K562 (cell line): ENCODE results near the gene TENM3. TPM values are rescaled to one million over a fixed set of nuclear protein-coding genes. Genes with fewer than 3 reads are reported as not detected.

ENCODE experiments used
- ATAC-seq: fragments of 200-7000 bp; cut with Tn5 transposase; 3 replicates; pipeline ENCODE4 v1.9.1; 2020; ENCODE audit warnings: moderate library complexity
- BruUV-seq: library from RNA; stranded (reverse); fragments of 400-500 nt; replicated peaks from 2 replicates; lab custom pipeline; 2021; lab: Mats Ljungman, UMichigan
- CTCF ChIA-PET: fragments of 300-600 bp; formaldehyde crosslinking; extraction: SDS; loops from one replicate; lab custom pipeline; 2021; ENCODE audit warnings: low intra/inter-chr PET ratio; lab: Yijun Ruan, JAX
- POLR2A ChIA-PET: fragments of 300-600, 350-650 bp; sonication (Branson Sonifier 250); formaldehyde crosslinking; extraction: SDS; loops from one replicate; lab custom pipeline; 2021; ENCODE audit warnings: antibody characterized with exemption, inconsistent platforms; lab: Yijun Ruan, JAX
- DNase-seq, 4 experiments: peaks; one replicate each; pipeline versions ENCODE4 v3.0.0 to v3.0.0-alpha.2; 2011 to 2018; ENCODE audit warnings: low spot score in 3 of 4, mixed read lengths in 3 of 4; ENCODE audit errors: extremely low read depth in 1 of 4
- FAIRE-seq: peaks from 2 replicates; lab custom pipeline; 2011; peaks lifted over from hg19 to GRCh38; lab: Jason Lieb, UNC
- H2AFZ ChIP-seq: 2 replicates; pipeline ENCODE4 v1.6.0; 2011; ENCODE audit warnings: low read depth, low read length, control low read depth, inconsistent platforms
- H3K27ac ChIP-seq: fragments of 200-600 bp; 3 replicates; pipeline ENCODE4 v1.8.0; 2011; ENCODE audit warnings: low read depth, mild to moderate bottlenecking, control low read depth, inconsistent platforms, low read length, moderate library complexity, mixed read lengths; ENCODE audit errors: extremely low read depth
- H3K27me3 ChIP-seq, 2 experiments: fragments of 300-600 bp in 1 of 2; 2 replicates in 1 of 2; 3 replicates in 1 of 2; pipeline versions ENCODE4 v1.6.0 to v1.8.0; 2011; ENCODE audit warnings: inconsistent platforms in 2 of 2, low read length in 2 of 2, mild to moderate bottlenecking in 1 of 2, mixed read lengths in 1 of 2, moderate library complexity in 1 of 2; ENCODE audit not compliant: control insufficient read depth in 2 of 2, insufficient read depth in 2 of 2
- H3K36me3 ChIP-seq: fragments of 300-600 bp; 3 replicates; pipeline ENCODE4 v1.8.0; 2011; ENCODE audit warnings: mild to moderate bottlenecking, low read length, inconsistent platforms; ENCODE audit not compliant: control insufficient read depth, insufficient read depth
- H3K4me1 ChIP-seq, 2 experiments: fragments of 200-600 bp in 1 of 2; replicated peaks in 1 of 2; 2 replicates in 1 of 2; 3 replicates in 1 of 2; pipeline versions ENCODE4 v1.5.1 to v1.8.0; 2011; ENCODE audit warnings: inconsistent platforms in 2 of 2, low read length in 2 of 2, mild to moderate bottlenecking in 1 of 2, mixed read lengths in 1 of 2, moderate library complexity in 1 of 2; ENCODE audit not compliant: control insufficient read depth in 2 of 2, insufficient read depth in 2 of 2
- H3K4me2 ChIP-seq: 2 replicates; pipeline ENCODE4 v1.6.1; 2011; ENCODE audit warnings: low read length, control low read depth, inconsistent platforms, mixed read lengths; ENCODE audit not compliant: insufficient read depth
- H3K4me3 ChIP-seq: fragments of 200-600 bp; sonication (generic), shearing (Covaris generic); 2 replicates; pipeline ENCODE4 v1.5.1; 2016; ENCODE audit warnings: control low read depth, inconsistent platforms
- H3K79me2 ChIP-seq: fragments of 200-600 bp; 3 replicates; pipeline ENCODE4 v1.8.0; 2011; ENCODE audit warnings: low read length, inconsistent platforms; ENCODE audit not compliant: control insufficient read depth, insufficient read depth
- H3K9ac ChIP-seq, 2 experiments: 2 replicates each; pipeline versions ENCODE4 v1.6.0 to v1.6.1; 2011; ENCODE audit warnings: low read depth in 2 of 2, low read length in 2 of 2, control low read depth in 1 of 2, inconsistent platforms in 1 of 2, mild to moderate bottlenecking in 1 of 2, mixed read lengths in 1 of 2; ENCODE audit not compliant: insufficient read depth in 1 of 2
- H3K9me1 ChIP-seq: one replicate; pipeline ENCODE4 v1.6.0; 2011; ENCODE audit warnings: inconsistent platforms, mild to moderate bottlenecking, low read length, moderate library complexity; ENCODE audit not compliant: control insufficient read depth, insufficient read depth
- H3K9me3 ChIP-seq: replicated peaks from 2 replicates; pipeline ENCODE4 v1.5.1; 2011; ENCODE audit warnings: low read depth, low read length, inconsistent platforms; ENCODE audit not compliant: control insufficient read depth, insufficient read depth
- H4K20me1 ChIP-seq: replicated peaks from 2 replicates; pipeline ENCODE4 v1.6.1; 2011; ENCODE audit warnings: low read length, inconsistent platforms, mixed read lengths; ENCODE audit not compliant: control insufficient read depth, insufficient read depth
- BRF1 ChIP-seq: IDR thresholded peaks from 3 replicates; pipeline ENCODE4 v1.6.1; 2011; ENCODE audit warnings: borderline replicate concordance, mild to moderate bottlenecking; ENCODE audit not compliant: insufficient read length; ENCODE audit errors: extremely low read depth
- C11orf30 ChIP-seq: fragments of 450-650 bp; IDR thresholded peaks from 2 replicates; pipeline ENCODE4 v1.6.1; 2016; ENCODE audit warnings: low read depth, mild to moderate bottlenecking
- ELF4 ChIP-seq: fragments of 450-650 bp; formaldehyde crosslinking; IDR thresholded peaks from 2 replicates; pipeline ENCODE4 v1.4.0; 2022; ENCODE audit warnings: missing genetic modification characterization
- FOXJ3 ChIP-seq: sonication (generic); formaldehyde crosslinking; IDR thresholded peaks from 2 replicates; pipeline ENCODE4 v1.4.0; 2020; ENCODE audit warnings: mild to moderate bottlenecking, missing genetic modification reagents
- HCFC1 ChIP-seq: IDR thresholded peaks from 2 replicates; pipeline ENCODE4 v1.6.1; 2012; ENCODE audit warnings: low read depth, low read length, improper control_type of control experiment
- KDM5B ChIP-seq: fragments of 200-600 bp; sonication (generic); IDR thresholded peaks from 2 replicates; pipeline ENCODE4 v1.6.1; 2012; ENCODE audit warnings: low read depth, mild to moderate bottlenecking, moderate library complexity, low read length, control low read depth, inconsistent platforms; ENCODE audit not compliant: insufficient replicate concordance
- NFE2L1 ChIP-seq: fragments of 450-650 bp; IDR thresholded peaks from 2 replicates; pipeline ENCODE4 v1.6.1; 2016; ENCODE audit warnings: missing genetic modification characterization, low read depth, mild to moderate bottlenecking, missing compliant biosample characterization, moderate library complexity, borderline replicate concordance
- NFIC ChIP-seq: fragments of 450-650 bp; IDR thresholded peaks from 2 replicates; pipeline ENCODE4 v1.6.1; 2017; ENCODE audit warnings: mild to moderate bottlenecking, inconsistent platforms
- RBM22 ChIP-seq: fragments of 200-400 bp; formaldehyde crosslinking; IDR thresholded peaks from 2 replicates; pipeline ENCODE4 v1.6.1; 2018; ENCODE audit warnings: low read length, low read depth; ENCODE audit not compliant: poor library complexity, severe bottlenecking
- SREBF2 ChIP-seq: sonication (generic); formaldehyde crosslinking; IDR thresholded peaks from 2 replicates; pipeline ENCODE4 v1.4.0; 2020; ENCODE audit warnings: mild to moderate bottlenecking, missing genetic modification reagents
- STAT5A ChIP-seq: IDR thresholded peaks from 2 replicates; pipeline ENCODE4 v1.6.1; 2012; ENCODE audit warnings: low read length, inconsistent platforms, borderline replicate concordance
- STAT5B ChIP-seq: fragments of 250-450 bp; sonication (Bioruptor Pico); IDR thresholded peaks from 2 replicates; pipeline ENCODE4 v1.8.0; 2021; ENCODE audit warnings: mild to moderate bottlenecking, inconsistent platforms
- TBL1XR1 ChIP-seq, 2 experiments: IDR thresholded peaks; 2 replicates each; pipeline ENCODE4 v1.6.1; 2012; ENCODE audit warnings: improper control_type of control experiment in 2 of 2, low read length in 2 of 2, mild to moderate bottlenecking in 1 of 2
- ZBTB1 ChIP-seq: sonication (generic); formaldehyde crosslinking; IDR thresholded peaks from 2 replicates; pipeline ENCODE4 v1.8.1; 2023; ENCODE audit warnings: missing genetic modification reagents, low read depth, mild to moderate bottlenecking, borderline replicate concordance
- ZNF124 ChIP-seq: sonication (generic); formaldehyde crosslinking; IDR thresholded peaks from 2 replicates; pipeline ENCODE4 v1.8.1; 2022; ENCODE audit warnings: missing genetic modification reagents
- ZNF23 ChIP-seq: fragments of 250-450 bp; sonication (Bioruptor Pico); IDR thresholded peaks from 2 replicates; pipeline ENCODE4 v1.4.0; 2020; ENCODE audit warnings: mild to moderate bottlenecking
- WGBS: fragments of 100-300 bp; shearing (Covaris generic); methylation state at CpG from one replicate; pipeline ENCODE4 v1.1.6; 2016; ENCODE audit warnings: low coverage, mixed read lengths; ENCODE audit not compliant: insufficient coverage; ENCODE audit errors: missing lambda C conversion rate; 5-methylcytosine and 5-hydroxymethylcytosine counted together
- in situ Hi-C: fragments of 300-500 bp; cut with MboI; formaldehyde crosslinking; loops from 4 replicates; pipeline ENCODE4 v1.15.0; 2018; ENCODE audit warnings: inconsistent platforms, mixed read lengths
- intact Hi-C: fragments of 100-400 bp; cut with micrococcal nuclease; formaldehyde crosslinking; loops from 2 replicates; pipeline ENCODE4 v1.14.2; 2022
- polyA plus RNA-seq, 8 experiments: library from polyadenylated mRNA; depleted of rRNA in 4 of 8; stranded (reverse) in 5 of 8; unstranded in 3 of 8; fragments of >200 nt; fragmentation: Nextera tagmentation in 2 of 8; fragmentation: Illumina TruSeq in 1 of 8; extraction: Ambion mirVana in 2 of 8; extraction: Trizol in 1 of 8; gene quantifications; 2 replicates each; pipeline versions ENCODE4 v1.2.1 to v1.2.3, GENCODE V29; 2011 to 2014; ENCODE audit warnings: inconsistent platforms in 1 of 8, missing spikeins in 1 of 8
- total RNA-seq, 7 experiments: library from RNA; depleted of rRNA in 6 of 7; stranded (reverse); fragments of >200 nt in 6 of 7; fragmentation: Illumina TruSeq in 2 of 7; extraction: Trizol in 2 of 7; gene quantifications; 2 replicates each; pipeline versions ENCODE4 v1.2.1 to v1.2.3, GENCODE V29; 2011 to 2021; ENCODE audit warnings: low replicate concordance in 1 of 7
- TF ChIP-seq, protein P1 (sequence below): fragments of 450-650 bp; IDR thresholded peaks from 2 replicates; pipeline ENCODE4 v1.6.1; 2016
- TF ChIP-seq, protein P2 (sequence below): fragments of 450-650 bp; formaldehyde crosslinking; IDR thresholded peaks from 2 replicates; pipeline ENCODE4 v1.4.0; 2022; ENCODE audit warnings: missing genetic modification characterization

The TENM3 gene
- total and polyA plus RNA-seq, 9 of the 15 experiments (the other 6 are each of a cell fraction or from before 2014, with no cell fraction given) = 0.01 to 0.02 TPM; not detected in 7

DNA sequence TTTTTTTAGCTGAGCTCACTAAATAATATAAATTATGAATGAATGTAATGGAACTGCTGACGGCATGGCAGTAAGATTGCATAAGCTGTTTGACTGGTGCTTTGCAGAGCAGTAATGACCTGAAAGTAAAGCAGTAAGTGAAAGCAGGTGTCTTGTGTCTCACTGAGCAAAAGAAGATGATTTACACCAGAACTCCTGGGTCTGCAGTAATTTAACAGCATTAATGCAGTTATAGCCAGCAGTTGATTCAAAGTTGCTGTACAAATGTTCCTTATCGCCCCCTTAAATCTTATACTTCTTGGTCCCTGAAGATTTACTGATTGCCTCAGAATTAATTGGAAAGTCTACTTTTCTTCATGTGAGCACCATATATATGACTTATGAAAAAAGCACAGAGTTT lies 486.3 kb downstream of the TENM3 start:
- no peaks in the 10 kb centered on the region for H4K20me1 ChIP-seq
- FAIRE-seq = no peak
- POLR2A ChIA-PET = no interaction called here
- DNase-seq = no peak
- 3% methylated on average over 2 of the region's 2 CpGs for WGBS
- H3K79me2 ChIP-seq = no peaks in the 10 kb centered on the region
- no peak overlapping the region for H2AFZ ChIP-seq
- H3K27ac ChIP-seq = no peak overlapping the region
- CTCF ChIA-PET = no interaction called here
- no peak overlapping the region for H3K4me2 ChIP-seq
- no peak for ATAC-seq
- intact Hi-C loops (no loop called here), in situ Hi-C loops (loop anchor here (10.0 kb wide), 1 partner anchor 875 kb away; no protein-coding TSS in a partner anchor)
- H3K36me3 ChIP-seq = no peaks in the 10 kb centered on the region
- H3K9ac ChIP-seq = no peak overlapping the region
- no TSS peak for BruUV-seq
- H3K9me3 ChIP-seq = no peaks in the 10 kb centered on the region
- H3K4me1 ChIP-seq = no peaks in the 10 kb centered on the region
- H3K27me3 ChIP-seq = peaks cover 0 to 5% of the 10 kb centered on the region in 2 experiments; a peak in 1 of 5 replicates
- H3K4me3 ChIP-seq = no peak overlapping the region
- TF ChIP-seq, protein P1, sequence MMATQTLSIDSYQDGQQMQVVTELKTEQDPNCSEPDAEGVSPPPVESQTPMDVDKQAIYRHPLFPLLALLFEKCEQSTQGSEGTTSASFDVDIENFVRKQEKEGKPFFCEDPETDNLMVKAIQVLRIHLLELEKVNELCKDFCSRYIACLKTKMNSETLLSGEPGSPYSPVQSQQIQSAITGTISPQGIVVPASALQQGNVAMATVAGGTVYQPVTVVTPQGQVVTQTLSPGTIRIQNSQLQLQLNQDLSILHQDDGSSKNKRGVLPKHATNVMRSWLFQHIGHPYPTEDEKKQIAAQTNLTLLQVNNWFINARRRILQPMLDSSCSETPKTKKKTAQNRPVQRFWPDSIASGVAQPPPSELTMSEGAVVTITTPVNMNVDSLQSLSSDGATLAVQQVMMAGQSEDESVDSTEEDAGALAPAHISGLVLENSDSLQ = no peak
- TF ChIP-seq STAT5A (no peak), HCFC1 (no peak), BRF1 (no peak), STAT5B (CRISPR knock-in tag) (no peak), FOXJ3 (CRISPR knock-in tag) (no peak), ZNF23 (CRISPR knock-in tag) (no peak), ZNF124 (no peak), ELF4 (no peak), C11orf30 (no peak), TBL1XR1 (IDR thresholded peaks at IDR 0.05; ENCODE audit: low read length in 2 of 2) (no peak), NFE2L1 (tag) (no peak), KDM5B (no peak), SREBF2 (no peak), NFIC (no peak), ZBTB1 (CRISPR knock-in tag) (no peak), RBM22 (no peak)
- TF ChIP-seq, protein P2, sequence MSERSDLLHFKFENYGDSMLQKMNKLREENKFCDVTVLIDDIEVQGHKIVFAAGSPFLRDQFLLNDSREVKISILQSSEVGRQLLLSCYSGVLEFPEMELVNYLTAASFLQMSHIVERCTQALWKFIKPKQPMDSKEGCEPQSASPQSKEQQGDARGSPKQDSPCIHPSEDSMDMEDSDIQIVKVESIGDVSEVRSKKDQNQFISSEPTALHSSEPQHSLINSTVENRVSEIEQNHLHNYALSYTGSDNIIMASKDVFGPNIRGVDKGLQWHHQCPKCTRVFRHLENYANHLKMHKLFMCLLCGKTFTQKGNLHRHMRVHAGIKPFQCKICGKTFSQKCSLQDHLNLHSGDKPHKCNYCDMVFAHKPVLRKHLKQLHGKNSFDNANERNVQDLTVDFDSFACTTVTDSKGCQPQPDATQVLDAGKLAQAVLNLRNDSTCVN (CRISPR knock-in tag) = no peak
- H3K9me1 ChIP-seq = no peaks in the 10 kb centered on the region
